Mesenchymal stem cell (in vitro differentiated cells and primary cell): ENCODE measurements around the gene TADA3.

Source experiments
- DNase-seq: peaks from one replicate; pipeline ENCODE4 v3.0.0-alpha.2; 2013
- H2AFZ ChIP-seq: one replicate; pipeline ENCODE4 v1.6.1; 2013; ENCODE audit warnings: low read depth, mild to moderate bottlenecking, control low read depth, inconsistent platforms, low read length, moderate library complexity
- H2AK5ac ChIP-seq: 2 replicates; pipeline ENCODE4 v1.6.1; 2013; ENCODE audit warnings: low read length, moderate library complexity, mild to moderate bottlenecking, inconsistent platforms; ENCODE audit not compliant: severe bottlenecking
- H2BK120ac ChIP-seq: one replicate; pipeline ENCODE4 v1.6.1; 2013; ENCODE audit warnings: low read depth, mild to moderate bottlenecking, inconsistent platforms, low read length, moderate library complexity
- H2BK12ac ChIP-seq, 2 experiments: one replicate each; pipeline ENCODE4 v1.6.1; 2013; ENCODE audit warnings: inconsistent platforms in 2 of 2, low read length in 2 of 2, mild to moderate bottlenecking in 2 of 2, moderate library complexity in 2 of 2, control low read depth in 1 of 2
- H2BK15ac ChIP-seq: one replicate; pipeline ENCODE4 v1.6.1; 2013; ENCODE audit warnings: mild to moderate bottlenecking, low read depth, inconsistent platforms; ENCODE audit not compliant: poor library complexity, severe bottlenecking
- H2BK5ac ChIP-seq: 2 replicates; pipeline ENCODE4 v1.6.1; 2013; ENCODE audit warnings: low read depth, mild to moderate bottlenecking, low read length, control low read depth, inconsistent platforms; ENCODE audit not compliant: poor library complexity, severe bottlenecking
- H3K14ac ChIP-seq, 2 experiments: one replicate each; pipeline ENCODE4 v1.6.1; 2013; ENCODE audit warnings: inconsistent platforms in 2 of 2, low read length in 2 of 2, control low read depth in 1 of 2, mild to moderate bottlenecking in 1 of 2, moderate library complexity in 1 of 2
- H3K18ac ChIP-seq, 2 experiments: one replicate each; pipeline ENCODE4 v1.6.1; 2013; ENCODE audit warnings: inconsistent platforms in 2 of 2, low read length in 2 of 2, control low read depth in 1 of 2, low read depth in 1 of 2, mild to moderate bottlenecking in 1 of 2
- H3K23ac ChIP-seq, 2 experiments: one replicate each; pipeline ENCODE4 v1.6.1; 2013; ENCODE audit warnings: inconsistent platforms in 2 of 2, low read length in 2 of 2, mild to moderate bottlenecking in 2 of 2, moderate library complexity in 2 of 2, control low read depth in 1 of 2
- H3K27ac ChIP-seq: 2 replicates; pipeline ENCODE4 v1.5.1; 2013; ENCODE audit warnings: mild to moderate bottlenecking, moderate library complexity, low read length, control low read depth, inconsistent platforms; ENCODE audit not compliant: poor library complexity, severe bottlenecking
- H3K27me3 ChIP-seq, 2 experiments: 2 replicates each; pipeline versions ENCODE4 v1.6.1 to v1.7.0; 2013; ENCODE audit warnings: low read length in 2 of 2, mild to moderate bottlenecking in 2 of 2, moderate library complexity in 2 of 2, control low read depth in 1 of 2, inconsistent platforms in 1 of 2; ENCODE audit not compliant: control insufficient read depth in 1 of 2, insufficient read depth in 1 of 2
- H3K36me3 ChIP-seq, 2 experiments: 2 replicates each; pipeline versions ENCODE4 v1.6.1 to v1.7.0; 2013; ENCODE audit warnings: low read length in 2 of 2, control low read depth in 1 of 2, inconsistent platforms in 1 of 2, low read depth in 1 of 2, mild to moderate bottlenecking in 1 of 2; ENCODE audit not compliant: insufficient read depth in 2 of 2, control insufficient read depth in 1 of 2
- H3K4ac ChIP-seq, 2 experiments: one replicate each; pipeline ENCODE4 v1.6.1; 2013; ENCODE audit warnings: inconsistent platforms in 2 of 2, low read length in 2 of 2, mild to moderate bottlenecking in 2 of 2, moderate library complexity in 2 of 2, control low read depth in 1 of 2, low read depth in 1 of 2
- H3K4me1 ChIP-seq: 2 replicates; pipeline ENCODE4 v1.6.1; 2013; ENCODE audit warnings: low read depth, low read length, control low read depth; ENCODE audit not compliant: control insufficient read depth, insufficient read depth
- H3K4me2 ChIP-seq: 2 replicates; pipeline ENCODE4 v1.6.1; 2013; ENCODE audit warnings: low read length, mild to moderate bottlenecking, inconsistent platforms; ENCODE audit not compliant: poor library complexity, severe bottlenecking
- H3K4me3 ChIP-seq, 2 experiments: 2 replicates each; pipeline versions ENCODE4 v1.5.1 to v1.7.0; 2013; ENCODE audit warnings: low read length in 2 of 2, mild to moderate bottlenecking in 2 of 2, control low read depth in 1 of 2, low read depth in 1 of 2; ENCODE audit not compliant: insufficient read depth in 1 of 2
- H3K79me1 ChIP-seq: replicated peaks from 2 replicates; pipeline ENCODE4 v1.6.1; 2013; ENCODE audit warnings: mild to moderate bottlenecking, control low read depth, low read length, inconsistent platforms; ENCODE audit not compliant: poor library complexity, severe bottlenecking
- H3K9ac ChIP-seq: 2 replicates; pipeline ENCODE4 v1.7.0; 2013; ENCODE audit warnings: mild to moderate bottlenecking, low read length, moderate library complexity
- H3K9me3 ChIP-seq: 2 replicates; pipeline ENCODE4 v1.7.0; 2013; ENCODE audit warnings: mild to moderate bottlenecking, low read length; ENCODE audit not compliant: control insufficient read depth
- H4K8ac ChIP-seq: one replicate; pipeline ENCODE4 v1.6.1; 2013; ENCODE audit warnings: inconsistent platforms, mild to moderate bottlenecking, low read length, moderate library complexity
- H4K91ac ChIP-seq: one replicate; pipeline ENCODE4 v1.6.1; 2013; ENCODE audit warnings: mild to moderate bottlenecking, low read length, inconsistent platforms
- WGBS: methylation state at CpG from one replicate; pipeline ENCODE4 v1.1.7; 2013; ENCODE audit warnings: mixed read lengths; 5-methylcytosine and 5-hydroxymethylcytosine counted together

Gene TADA3

DNA sequence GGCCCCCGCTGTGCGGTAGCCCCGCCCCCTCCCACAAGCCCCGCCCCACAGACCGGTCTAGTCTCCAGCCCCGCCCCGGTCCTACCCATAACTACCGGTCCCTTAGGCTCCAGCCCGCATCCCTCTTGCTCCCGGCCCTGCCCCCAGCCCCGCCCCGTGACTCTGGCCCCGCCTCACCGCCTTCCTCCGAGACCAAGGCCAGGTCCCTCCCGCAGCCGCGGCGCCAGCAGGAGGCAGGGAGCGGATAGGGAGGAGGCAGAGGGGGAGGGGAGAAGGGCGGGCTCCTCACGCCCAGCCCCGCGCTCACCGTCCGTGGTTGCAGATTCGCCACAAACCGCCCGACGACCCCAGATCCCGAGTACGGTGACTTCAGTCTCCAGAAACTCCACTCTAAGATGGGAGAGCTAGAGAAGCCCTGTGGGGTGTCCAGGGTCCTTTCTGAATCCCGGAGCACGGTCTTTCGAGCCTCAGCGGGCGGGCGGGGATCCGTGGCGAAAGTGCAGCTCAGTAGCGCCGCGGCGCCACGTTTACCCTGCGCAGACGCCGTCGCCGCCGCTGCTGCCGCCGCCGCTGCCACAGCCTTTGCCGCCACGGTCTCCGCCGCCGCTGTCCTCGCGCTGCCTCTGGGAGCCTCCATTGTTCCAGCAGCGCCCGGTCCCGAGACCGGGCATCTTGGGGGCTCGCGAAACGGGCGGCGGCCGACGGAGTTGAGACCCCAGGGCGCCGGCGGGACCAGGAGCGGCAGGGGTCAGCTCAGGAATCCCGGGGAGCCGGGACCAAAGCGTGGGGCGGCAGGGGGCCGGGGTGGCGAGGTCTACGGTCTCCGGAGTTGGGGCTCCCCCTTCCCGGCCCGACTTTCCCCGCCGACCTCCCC is 60.8 kb downstream of the TADA3 start, which contains the start of gene BRPF1:
Gene BRPF1, plus strand, starts transcription at position 530 of the 874 bp plus-strand sequence. CDS start 2,406 bp downstream, outside the sequence.
- peak within 1 kb of the TSS; percentile 90 for H2AFZ ChIP-seq
- under 1% methylated on average over 48 of the region's 88 CpGs for WGBS
- H3K36me3 ChIP-seq = peaks cover 18 to 23% of the 10 kb centered on the region in 2 experiments
- no peak within 1 kb of the TSS for H3K14ac ChIP-seq
- peaks cover 0 to 13% of the 10 kb centered on the region in 2 experiments for H3K27me3 ChIP-seq
- peak within 1 kb of the TSS in 1 of 2 experiments; percentile 74 for H2BK12ac ChIP-seq
- peak within 1 kb of the TSS; percentile 60 for H2BK15ac ChIP-seq
- H2BK5ac ChIP-seq = peak within 1 kb of the TSS; percentile 100
- peak within 1 kb of the TSS; percentile 100 for H3K9ac ChIP-seq
- H3K79me1 ChIP-seq = peaks cover 5% of the 10 kb centered on the region
- peak within 1 kb of the TSS; percentile 77 to 84 for H3K4ac ChIP-seq
- no peak within 1 kb of the TSS for H2AK5ac ChIP-seq
- H3K23ac ChIP-seq = no peak within 1 kb of the TSS
- peak within 1 kb of the TSS; percentile 83 to 98 for H3K18ac ChIP-seq
- peak within 1 kb of the TSS; percentile 88 to 92 for H3K4me3 ChIP-seq
- H3K27ac ChIP-seq = peak within 1 kb of the TSS; percentile 99
- peak within 1 kb of the TSS; percentile 90 for H4K8ac ChIP-seq
- H3K4me1 ChIP-seq = peaks cover 14% of the 10 kb centered on the region
- H3K4me2 ChIP-seq = peak within 1 kb of the TSS; percentile 81
- H3K9me3 ChIP-seq = no peaks in the 10 kb centered on the region
- H4K91ac ChIP-seq = peak within 1 kb of the TSS; percentile 74
- DNase-seq = peak; percentile 99
- H2BK120ac ChIP-seq = peak within 1 kb of the TSS; percentile 98

DNA sequence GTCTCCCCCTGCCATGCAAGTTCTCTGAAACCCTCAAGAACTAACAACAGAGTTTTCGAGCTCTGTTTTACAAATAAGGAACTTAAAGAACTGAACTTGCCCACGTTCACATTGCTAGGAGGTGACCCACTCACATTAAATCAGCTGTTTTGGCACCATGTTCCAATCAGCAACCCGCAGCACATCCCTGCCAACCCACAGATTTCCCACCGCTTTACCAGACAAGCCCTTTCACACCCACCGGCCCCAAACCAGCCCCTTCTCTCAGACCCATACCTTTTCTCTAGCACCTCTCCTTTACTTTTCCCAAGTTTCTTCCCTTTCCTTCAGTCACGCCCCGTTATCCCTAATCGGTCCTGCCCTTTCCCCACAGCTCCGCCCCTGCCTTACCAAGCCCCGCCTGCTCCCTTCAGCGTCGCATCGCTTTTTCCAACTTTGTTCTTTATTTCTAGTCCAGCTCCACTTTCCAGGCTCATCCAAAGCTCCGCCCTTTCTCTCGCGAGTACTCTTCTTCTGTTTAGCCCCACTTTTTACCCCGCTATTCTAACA is 61.5 kb downstream of the TADA3 start:
- no peak overlapping the region for H2BK15ac ChIP-seq
- peaks cover 2% of the 10 kb centered on the region for H3K79me1 ChIP-seq
- peak overlapping the region in 1 of 2 experiments; percentile 74 for H2BK12ac ChIP-seq
- H3K27ac ChIP-seq = peak overlapping the region; percentile 86
- H2AK5ac ChIP-seq = no peak overlapping the region
- H3K18ac ChIP-seq = peak overlapping the region in 1 of 2 experiments; percentile 18
- peaks cover 13 to 18% of the 10 kb centered on the region in 2 experiments for H3K36me3 ChIP-seq
- no peak overlapping the region for H3K14ac ChIP-seq
- H2AFZ ChIP-seq = peak overlapping the region; percentile 90
- no peak overlapping the region for H3K23ac ChIP-seq
- H3K9me3 ChIP-seq = no peaks in the 10 kb centered on the region
- no peak overlapping the region for H4K91ac ChIP-seq
- peaks cover 14% of the 10 kb centered on the region for H3K4me1 ChIP-seq
- peak overlapping the region; percentile 35 for H2BK5ac ChIP-seq
- H2BK120ac ChIP-seq = no peak overlapping the region
- H3K27me3 ChIP-seq = peaks cover 0 to 20% of the 10 kb centered on the region in 2 experiments
- no peak for DNase-seq
- H3K4me3 ChIP-seq = peak overlapping the region; percentile 48 to 92
- peak overlapping the region; percentile 81 for H3K4me2 ChIP-seq
- no peak overlapping the region for H3K4ac ChIP-seq
- peak overlapping the region; percentile 87 for H3K9ac ChIP-seq
- WGBS = 1% methylated on average over 16 of the region's 17 CpGs
- H4K8ac ChIP-seq = peak overlapping the region; percentile 90
